ENCODE data around the gene ARHGEF10L.

The ARHGEF10L gene

DNA sequence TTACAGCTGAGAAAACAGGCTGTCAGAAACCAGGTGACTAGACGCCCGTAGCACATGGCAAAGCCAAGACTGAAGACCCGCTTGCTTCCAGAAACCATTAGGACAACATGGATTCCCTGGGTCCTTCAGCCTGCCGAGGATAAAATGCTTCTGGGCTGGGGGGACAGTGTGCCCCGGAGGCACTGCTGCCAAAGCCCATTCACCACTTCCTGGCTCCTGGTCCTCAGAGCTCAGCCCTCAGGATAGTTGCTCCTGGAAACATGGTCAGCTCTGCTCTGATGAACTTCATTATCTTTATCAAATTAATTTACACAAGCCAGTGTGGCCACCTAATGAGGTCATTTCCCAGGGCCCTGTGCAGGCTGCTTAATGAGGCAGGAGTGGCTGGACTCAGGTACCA, 174.5 kb downstream of the ARHGEF10L start:
- H3K27ac ChIP-seq, result no peak overlapping the region
- H3K4me3 ChIP-seq (ENCODE audit: low read depth in 1 of 2, low read length in 1 of 2), result no peak overlapping the region
- H3K4me1 ChIP-seq (ENCODE audit: control insufficient read depth in 1 of 2, insufficient read depth in 1 of 2, low read depth in 1 of 2, low read length in 1 of 2), result no peaks in the 10 kb centered on the region
- H3K9me3 ChIP-seq, result no peaks in the 10 kb centered on the region
- no peaks in the 10 kb centered on the region for H3K27me3 ChIP-seq
- TF ChIP-seq, protein P1, sequence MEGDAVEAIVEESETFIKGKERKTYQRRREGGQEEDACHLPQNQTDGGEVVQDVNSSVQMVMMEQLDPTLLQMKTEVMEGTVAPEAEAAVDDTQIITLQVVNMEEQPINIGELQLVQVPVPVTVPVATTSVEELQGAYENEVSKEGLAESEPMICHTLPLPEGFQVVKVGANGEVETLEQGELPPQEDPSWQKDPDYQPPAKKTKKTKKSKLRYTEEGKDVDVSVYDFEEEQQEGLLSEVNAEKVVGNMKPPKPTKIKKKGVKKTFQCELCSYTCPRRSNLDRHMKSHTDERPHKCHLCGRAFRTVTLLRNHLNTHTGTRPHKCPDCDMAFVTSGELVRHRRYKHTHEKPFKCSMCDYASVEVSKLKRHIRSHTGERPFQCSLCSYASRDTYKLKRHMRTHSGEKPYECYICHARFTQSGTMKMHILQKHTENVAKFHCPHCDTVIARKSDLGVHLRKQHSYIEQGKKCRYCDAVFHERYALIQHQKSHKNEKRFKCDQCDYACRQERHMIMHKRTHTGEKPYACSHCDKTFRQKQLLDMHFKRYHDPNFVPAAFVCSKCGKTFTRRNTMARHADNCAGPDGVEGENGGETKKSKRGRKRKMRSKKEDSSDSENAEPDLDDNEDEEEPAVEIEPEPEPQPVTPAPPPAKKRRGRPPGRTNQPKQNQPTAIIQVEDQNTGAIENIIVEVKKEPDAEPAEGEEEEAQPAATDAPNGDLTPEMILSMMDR (IDR thresholded peaks at IDR 0.05), result no peak
- H3K36me3 ChIP-seq, result no peaks in the 10 kb centered on the region

DNA sequence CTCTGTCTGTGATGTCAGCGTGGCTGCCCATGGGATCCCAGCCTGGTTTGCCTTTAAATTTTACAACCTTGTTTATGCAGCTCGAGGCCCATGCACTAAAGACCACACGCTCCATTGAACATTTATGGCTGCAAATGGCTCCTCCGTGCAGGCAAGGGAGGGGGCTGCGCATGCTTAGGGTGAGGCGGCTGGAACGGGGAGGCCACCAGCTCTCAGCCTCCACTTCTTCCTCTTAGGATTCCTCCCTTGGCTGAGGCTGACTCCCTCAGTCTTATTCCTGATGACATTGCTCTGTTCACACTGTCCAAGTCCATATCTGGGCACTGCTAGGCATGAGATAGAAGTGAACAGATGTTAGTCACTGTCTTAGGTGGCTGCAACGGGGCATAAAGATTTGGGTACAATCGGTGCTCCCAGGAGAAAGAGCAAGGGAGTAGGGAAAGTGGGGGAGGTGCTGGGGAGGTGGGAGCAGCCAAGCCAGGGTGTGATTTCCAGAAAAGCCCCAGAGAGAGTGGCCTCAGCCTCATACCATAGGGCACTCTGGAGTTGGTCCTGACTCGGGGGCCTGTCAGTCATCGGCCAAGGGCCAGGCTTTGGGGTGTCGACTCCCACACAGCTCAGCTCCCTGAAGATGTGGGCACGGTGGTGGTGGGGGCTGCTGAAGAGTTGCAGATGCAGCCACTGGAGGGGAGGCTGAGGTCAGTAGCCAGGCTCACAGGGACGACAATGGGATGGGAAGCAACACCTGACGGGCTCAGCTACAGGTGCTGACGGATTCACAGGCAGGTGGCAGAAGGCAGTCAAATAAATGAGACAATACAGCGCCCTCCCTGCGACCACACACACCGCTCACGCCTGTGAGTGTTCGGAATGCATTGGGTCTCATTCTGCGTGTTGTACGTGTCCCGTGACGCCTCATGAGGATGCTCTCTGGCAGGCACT, 178.4 kb downstream of the ARHGEF10L start:
- TF ChIP-seq, protein P1 (IDR thresholded peaks at IDR 0.05), result no peak
- Histone ChIP-seq H3K4me1 (ENCODE audit: control insufficient read depth in 1 of 2, insufficient read depth in 1 of 2, low read depth in 1 of 2, low read length in 1 of 2) (no peaks in the 10 kb centered on the region), H3K9me3 (no peaks in the 10 kb centered on the region), H3K27ac (no peak overlapping the region), H3K36me3 (no peaks in the 10 kb centered on the region), H3K4me3 (ENCODE audit: low read depth in 1 of 2, low read length in 1 of 2) (no peak overlapping the region), H3K27me3 (peaks cover 16% of the 10 kb centered on the region)

DNA sequence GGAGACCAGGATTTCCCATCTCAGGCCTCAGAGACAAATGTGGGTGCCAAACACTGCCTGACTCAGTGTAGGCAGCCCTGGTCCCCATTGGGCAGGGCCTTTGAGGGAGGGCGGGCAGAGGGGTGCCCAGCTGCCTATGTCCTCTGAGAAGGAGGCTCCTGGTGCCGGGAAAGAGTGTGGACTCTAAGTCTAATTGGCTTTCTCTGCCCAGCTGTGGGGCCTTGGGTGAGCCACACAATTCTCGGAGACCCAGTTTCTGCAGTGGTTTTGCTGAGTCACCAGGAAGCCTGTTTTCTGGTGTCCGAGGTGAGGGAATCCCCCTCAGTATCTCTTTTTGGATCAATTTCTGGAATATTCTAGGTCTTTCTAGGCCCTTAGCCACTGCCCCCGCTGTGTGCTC, 180.4 kb downstream of the ARHGEF10L start:
- no peak overlapping the region for H3K4me3 ChIP-seq (ENCODE audit: low read depth in 1 of 2, low read length in 1 of 2)
- no peak overlapping the region for H3K27ac ChIP-seq
- H3K9me3 ChIP-seq, result no peaks in the 10 kb centered on the region
- TF ChIP-seq, protein P1 (IDR thresholded peaks at IDR 0.05), result no peak
- no peaks in the 10 kb centered on the region for H3K4me1 ChIP-seq (ENCODE audit: control insufficient read depth in 1 of 2, insufficient read depth in 1 of 2, low read depth in 1 of 2, low read length in 1 of 2)
- H3K36me3 ChIP-seq, result no peaks in the 10 kb centered on the region
- peaks cover 20% of the 10 kb centered on the region for H3K27me3 ChIP-seq

DNA sequence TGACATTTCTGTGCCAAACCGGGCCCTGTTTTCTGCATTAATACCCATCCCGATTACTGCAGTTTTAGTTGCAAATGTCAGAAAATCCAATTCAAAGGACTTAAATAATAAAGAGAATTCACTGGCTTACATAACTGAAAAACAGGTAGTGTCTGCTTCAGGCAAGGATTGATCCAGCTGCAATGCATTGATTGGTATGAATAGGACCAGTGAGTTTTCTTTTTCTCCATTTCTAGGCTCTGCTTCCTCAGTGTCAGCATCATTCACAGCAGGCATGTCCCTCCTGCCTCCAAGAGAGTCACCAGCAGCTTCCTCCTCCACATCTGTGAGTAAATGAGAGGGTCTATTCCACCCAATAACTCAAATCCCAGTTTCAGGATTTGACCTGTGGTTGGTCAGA, 181.9 kb downstream of the ARHGEF10L start:
- no peak overlapping the region for H3K27ac ChIP-seq
- H3K27me3 ChIP-seq, result peaks cover 20% of the 10 kb centered on the region
- no peak overlapping the region for H3K4me3 ChIP-seq (ENCODE audit: low read depth in 1 of 2, low read length in 1 of 2)
- H3K4me1 ChIP-seq (ENCODE audit: control insufficient read depth in 1 of 2, insufficient read depth in 1 of 2, low read depth in 1 of 2, low read length in 1 of 2), result no peaks in the 10 kb centered on the region
- TF ChIP-seq, protein P1 (IDR thresholded peaks at IDR 0.05), result no peak
- H3K9me3 ChIP-seq, result no peaks in the 10 kb centered on the region
- H3K36me3 ChIP-seq, result no peaks in the 10 kb centered on the region

DNA sequence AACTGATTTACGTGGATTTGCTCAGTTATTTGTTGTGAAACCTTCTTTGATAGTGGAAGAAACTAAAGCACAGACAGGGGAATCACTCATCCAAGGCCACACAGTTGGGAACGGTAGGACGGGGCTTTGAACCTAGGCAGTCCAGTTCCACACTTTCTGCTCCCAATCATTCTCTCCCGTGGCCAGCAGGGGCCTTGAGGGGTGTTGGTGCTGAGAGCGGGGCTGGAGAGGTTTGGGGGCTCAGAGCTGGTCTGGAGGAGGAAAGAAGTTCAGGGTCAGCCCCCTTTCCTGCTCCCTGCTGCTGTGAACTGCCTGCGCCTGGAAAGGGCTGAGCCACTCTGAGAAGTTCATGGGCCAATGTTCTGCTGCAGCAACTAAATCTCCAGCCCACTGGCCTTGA, 184.2 kb downstream of the ARHGEF10L start:
- no peaks in the 10 kb centered on the region for H3K9me3 ChIP-seq
- no peaks in the 10 kb centered on the region for H3K4me1 ChIP-seq (ENCODE audit: control insufficient read depth in 1 of 2, insufficient read depth in 1 of 2, low read depth in 1 of 2, low read length in 1 of 2)

More for the DNA sequence above, 184.2 kb downstream of the ARHGEF10L start:
- Histone ChIP-seq H3K27ac (no peak overlapping the region), H3K27me3 (peaks cover 20% of the 10 kb centered on the region), H3K36me3 (no peaks in the 10 kb centered on the region), H3K4me3 (ENCODE audit: low read depth in 1 of 2, low read length in 1 of 2) (no peak overlapping the region)
- TF ChIP-seq, protein P1 (IDR thresholded peaks at IDR 0.05), result no peak
